Left ventricle myocardium superior (tissue), 1 donor: ENCODE results near the gene RBM47. TPM values are rescaled to one million over a fixed set of nuclear protein-coding genes. Genes with fewer than 3 reads are reported as not detected.
"Not testable (repeated sequence)": the region's sequence is repeated elsewhere in the genome, so short reads cannot be mapped to it uniquely, and the experiment has no call there.

Experiments used
- ATAC-seq: fragments of 200-7000 bp; cut with Tn5 transposase; one replicate; pipeline ENCODE4 v1.9.1; 2020; ENCODE audit warnings: mild to moderate bottlenecking, moderate library complexity
- DNase-seq: peaks from one replicate; pipeline ENCODE4 v3.0.0-alpha.2; 2020
- intact Hi-C: fragments of 100-400 bp; cut with micrococcal nuclease; formaldehyde crosslinking; loops from one replicate; pipeline ENCODE4 v1.11.0; 2022
- total RNA-seq: library from RNA; stranded (reverse); fragmentation: NEBNext Ultra II Directional; extraction: Animal tissue kit (Norgen Biotek cat#: 25700); gene quantifications from one replicate; pipeline ENCODE4 v1.2.1, GENCODE V29; 2021
- donor health status: DM: no; HTN: yes; CAD: no; lungs with severe emphysema.

Gene RBM47
- total RNA-seq, 1 donor from 2014 or later = 2.9 TPM

DNA sequence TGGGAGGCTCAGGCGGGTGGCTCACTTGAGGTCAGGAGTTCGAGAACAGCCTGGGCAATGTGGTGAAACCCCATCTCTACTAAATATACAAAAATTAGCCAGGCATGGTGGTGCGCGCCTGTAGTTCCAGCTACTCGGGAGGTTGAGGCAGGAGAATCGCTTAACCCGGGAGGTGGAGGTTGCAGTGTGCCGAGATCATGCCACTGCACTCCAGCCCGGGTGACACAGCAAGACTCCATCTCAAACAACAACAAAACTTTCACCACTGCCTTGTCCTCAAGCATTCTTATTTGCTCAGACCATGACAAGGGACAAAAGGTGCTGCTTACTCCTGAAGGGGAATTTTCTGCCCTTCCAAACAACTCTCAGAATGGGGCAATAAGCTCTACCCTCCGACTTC is 194.4 kb downstream of the RBM47 start:
- intact Hi-C loops, DNase-seq, ATAC-seq: not testable (repeated sequence)

DNA sequence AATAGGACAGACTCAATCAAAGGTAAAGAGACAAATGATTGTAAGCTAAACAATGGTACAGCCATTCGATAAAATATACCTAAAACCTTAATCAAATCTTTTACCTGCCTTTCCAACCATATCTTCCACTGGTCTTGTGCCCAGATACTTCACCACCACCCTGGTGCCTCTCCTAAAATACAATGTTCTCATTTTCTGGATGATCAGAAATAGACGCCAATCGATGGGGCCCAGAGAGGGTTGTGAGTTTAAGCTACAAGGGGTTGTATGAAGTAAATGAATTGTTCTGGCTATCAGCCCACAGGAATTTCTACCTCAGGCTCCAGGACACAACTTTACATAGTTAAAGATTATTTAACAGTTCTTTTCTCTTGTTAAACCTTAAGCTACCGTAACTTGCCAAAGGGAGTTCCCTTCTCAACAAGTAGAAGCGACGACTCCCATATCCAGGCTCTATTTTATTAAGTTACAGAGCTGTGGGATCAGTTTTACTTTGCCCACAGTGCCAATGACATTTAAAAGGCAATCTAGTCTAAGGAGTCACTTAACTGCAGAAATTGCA is 195.5 kb downstream of the RBM47 start:
- intact Hi-C loops = no loop called here

DNA sequence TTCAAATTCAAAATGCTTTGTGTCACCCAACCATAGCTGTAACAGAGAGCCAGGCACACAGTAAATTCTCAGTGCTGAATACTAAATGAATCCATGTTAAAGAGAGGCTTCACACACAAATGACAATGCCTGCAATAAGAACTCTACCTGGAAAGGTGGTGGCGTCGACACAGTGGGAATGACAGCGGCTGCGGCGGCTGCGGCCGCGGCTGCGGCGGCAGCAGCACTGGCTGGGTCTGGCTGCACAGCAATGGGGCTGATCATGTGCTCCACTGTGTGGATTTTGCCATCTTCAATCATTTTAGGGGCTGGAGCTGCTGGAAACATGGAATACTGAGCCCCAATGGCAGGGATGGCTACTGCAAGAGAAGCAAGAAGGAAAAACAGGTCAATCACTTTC is 197.2 kb downstream of the RBM47 start:
- no peak for DNase-seq
- intact Hi-C loops = no loop called here
- ATAC-seq = no peak

More for the DNA sequence above, 195.5 kb downstream of the RBM47 start:
- ATAC-seq (no peak), DNase-seq (no peak)

DNA sequence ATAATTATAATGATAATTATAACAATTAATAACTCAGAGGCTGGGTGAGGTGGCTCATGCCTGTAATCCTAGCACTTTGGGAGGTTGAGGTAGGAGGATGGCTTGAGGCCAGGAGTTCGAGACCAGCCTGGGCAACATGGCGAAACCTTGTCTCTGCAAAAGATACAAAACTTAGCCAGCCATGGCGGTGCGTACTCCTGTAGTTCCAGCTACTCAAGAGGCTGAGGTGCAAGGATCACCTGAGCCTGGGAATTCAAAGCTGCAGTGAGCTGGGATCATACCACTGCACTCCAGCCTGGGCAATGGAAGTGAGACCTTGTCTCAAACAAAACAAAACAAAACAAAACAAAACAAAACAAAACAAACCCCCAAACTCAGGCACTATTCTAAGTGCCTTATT is 201.8 kb downstream of the RBM47 start:
- ATAC-seq, intact Hi-C loops, DNase-seq: not testable (repeated sequence)

DNA sequence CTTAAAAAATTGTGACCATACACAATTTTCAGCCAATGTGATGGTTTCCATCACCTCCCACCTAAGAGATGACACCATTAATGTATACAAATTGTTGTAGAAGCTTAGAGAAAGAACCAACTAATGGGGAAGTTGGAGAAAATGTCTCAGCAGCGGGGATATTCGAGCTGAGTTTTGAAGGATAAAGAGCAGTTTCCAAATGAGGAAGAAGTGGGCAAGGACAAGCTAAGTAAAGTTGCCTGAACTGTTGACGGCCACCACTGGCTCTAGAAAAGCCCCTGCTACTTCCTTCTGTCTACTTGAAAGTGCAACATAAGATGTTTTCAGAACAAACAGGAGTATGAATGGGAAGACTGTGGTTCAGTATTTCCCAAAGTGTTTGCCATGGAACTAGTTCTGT is 202.5 kb downstream of the RBM47 start:
- ATAC-seq = no peak
- intact Hi-C loops = no loop called here
- DNase-seq = no peak

DNA sequence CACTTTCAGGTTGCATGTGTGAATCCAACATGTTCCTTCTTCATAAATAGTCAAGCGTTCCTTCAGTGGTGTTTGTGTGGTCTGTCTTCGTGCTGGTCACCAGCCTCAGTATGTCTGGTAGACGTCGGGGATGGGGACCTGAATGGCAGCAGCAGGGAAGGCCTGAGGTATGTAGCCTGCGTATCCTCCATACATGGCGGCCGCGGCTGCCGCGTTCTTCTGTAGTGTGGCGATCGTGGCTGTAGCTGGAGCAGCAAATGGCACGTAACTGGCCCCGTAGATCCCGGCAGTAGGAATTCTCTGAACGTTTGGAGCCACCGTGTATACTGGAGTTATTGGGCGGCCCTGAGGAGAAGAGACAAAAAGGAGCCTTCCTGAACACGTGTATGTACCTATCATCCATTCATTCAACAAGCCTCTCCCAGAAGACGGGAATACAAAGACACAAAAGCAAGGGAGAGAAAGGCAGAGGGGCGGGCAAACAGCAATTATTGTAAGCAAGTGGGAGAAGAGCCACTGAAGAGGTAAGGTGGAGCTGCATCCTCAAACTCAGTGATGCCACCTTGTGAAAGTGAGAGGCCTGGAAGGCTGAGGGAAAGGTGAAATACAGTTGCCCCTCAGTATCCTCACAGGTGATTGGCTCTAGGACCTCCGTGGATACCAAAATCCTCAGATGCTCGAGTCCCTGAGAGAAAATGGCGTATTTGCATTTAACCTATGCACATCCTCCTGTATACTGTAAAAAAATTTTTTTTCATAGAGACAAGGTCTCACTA is 203.7 kb downstream of the RBM47 start:
- DNase-seq (no peak), ATAC-seq (no peak)
- intact Hi-C loops = no loop called here

DNA sequence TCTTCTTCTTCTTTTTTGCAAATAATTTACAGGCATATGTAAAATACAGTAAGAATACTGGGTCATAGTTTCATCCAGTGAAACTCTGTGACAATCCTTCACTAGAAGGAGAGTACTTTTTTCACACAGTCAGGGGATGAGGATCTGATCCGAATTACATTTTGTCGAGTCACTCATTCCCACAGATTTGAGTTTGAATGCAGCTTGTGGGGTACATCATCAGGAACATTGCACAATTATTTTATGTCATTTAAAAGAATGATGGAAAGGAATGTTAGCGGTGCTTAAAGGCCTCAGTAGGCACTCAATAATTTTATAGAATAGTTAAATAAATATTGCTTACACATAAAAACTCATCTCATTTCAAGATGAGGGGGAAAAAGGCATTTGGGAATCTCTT is 205.9 kb downstream of the RBM47 start:
- no peak for ATAC-seq
- intact Hi-C loops = no loop called here

DNA sequence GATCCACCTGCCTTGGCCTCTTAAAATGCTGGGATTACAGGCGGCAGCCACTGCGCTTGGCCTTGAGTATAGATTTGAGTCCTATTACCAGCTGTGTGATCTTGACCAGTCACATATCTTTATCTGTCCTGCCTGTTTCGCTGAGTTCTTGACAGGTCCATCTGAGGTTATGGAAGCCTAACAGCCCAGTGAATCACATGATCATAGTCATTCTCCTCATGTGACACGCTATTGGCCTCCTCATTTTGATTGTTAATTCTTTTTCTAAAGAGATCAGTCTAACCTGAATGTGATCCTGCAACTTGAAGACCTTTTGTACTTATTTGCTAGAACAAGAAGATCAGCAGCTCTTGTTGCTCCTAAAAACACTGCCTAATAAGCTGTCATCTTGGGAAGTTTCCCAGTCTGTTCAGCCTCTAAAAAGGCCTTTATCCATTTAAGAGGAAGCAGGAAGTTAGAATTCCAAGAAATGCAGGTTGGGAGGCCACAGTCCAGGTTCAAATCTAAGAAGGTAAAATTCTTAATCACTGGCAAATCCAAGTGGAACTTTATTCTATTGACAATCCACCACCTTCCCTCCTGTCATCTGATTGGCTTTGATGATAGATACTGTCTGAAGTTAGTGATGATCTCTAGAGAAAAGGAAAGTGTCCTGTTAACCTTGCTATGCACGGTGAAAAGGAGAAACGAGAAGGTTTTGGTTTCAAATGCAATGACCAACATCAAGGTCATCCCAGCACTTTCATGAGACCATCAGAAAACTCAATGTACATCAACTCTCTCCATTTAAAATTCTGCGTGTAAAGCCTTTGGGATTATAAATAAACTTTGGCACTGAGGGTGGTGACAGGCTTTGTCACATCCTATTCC is 207.6 kb downstream of the RBM47 start:
- intact Hi-C loops = no loop called here
- DNase-seq = no peak
- ATAC-seq = no peak

More for the DNA sequence above, 205.9 kb downstream of the RBM47 start:
- no peak for DNase-seq

DNA sequence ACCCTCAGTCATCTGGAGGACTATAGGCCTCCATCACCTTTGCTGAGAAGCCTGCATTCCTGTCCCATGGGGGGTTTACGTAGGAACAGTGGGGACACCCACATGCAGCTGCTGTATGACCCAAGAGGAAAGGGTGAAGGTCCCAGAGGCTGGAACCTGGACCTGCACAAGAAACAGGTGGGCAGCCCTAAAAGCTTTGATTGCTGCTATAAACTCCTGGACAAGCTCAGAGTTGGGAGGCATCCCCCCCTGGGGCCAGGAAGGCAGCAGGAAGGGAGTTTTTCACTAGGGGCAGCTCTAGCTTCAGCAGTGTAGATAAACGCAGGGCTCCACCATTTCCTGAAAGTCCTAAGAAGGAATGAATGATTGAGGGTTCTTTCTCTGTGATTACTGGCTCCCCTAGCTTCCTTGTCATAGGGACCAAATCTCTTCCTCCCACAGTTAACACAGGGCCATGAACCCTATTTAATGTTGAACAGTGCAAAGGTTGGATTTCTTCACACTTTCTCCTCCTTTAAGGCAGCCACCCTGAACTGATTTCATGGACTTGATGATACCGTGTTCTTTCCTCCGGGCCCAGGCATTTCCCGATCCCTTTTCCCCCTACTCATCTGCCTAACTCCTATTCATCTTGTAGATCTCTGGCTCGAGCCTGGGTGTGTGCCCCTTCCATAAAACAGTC is 210.3 kb downstream of the RBM47 start:
- DNase-seq (no peak), ATAC-seq (no peak)
- intact Hi-C loops = no loop called here

DNA sequence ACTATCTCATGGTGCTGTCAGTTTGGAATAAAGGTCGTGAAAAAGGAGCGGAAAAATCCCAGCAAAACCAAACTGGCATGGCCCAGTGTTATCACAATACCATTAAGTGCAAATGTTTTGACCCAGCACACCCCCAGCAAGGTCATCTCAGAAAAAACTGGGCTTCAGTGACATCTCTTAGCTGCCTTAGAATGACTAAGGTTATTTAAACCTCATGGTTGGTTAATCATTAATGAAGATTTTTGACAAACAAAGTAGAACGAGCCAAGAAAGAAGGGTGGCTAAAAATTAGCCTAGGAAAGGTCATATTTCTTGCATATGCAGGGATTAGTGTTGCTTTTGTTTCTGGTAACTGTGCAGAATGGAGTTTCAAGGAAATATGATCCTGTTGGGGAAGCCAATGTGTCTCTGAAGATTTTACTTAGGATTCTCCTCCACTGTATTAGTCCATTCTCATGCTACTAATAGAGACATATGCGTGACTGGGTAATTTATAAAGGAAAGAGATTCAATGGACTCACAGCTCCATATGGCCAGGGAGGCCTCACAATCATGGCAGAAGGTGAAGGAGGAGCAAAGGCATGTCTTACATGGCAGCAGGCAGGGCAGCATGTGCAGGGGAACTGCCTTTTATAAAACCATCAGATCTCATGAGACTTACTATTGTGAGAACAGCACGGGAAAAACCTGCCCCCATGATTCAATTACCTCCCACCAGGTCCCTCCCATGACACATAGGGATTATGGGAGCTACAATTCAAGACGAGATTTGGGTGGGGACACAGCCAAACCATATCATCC is 211.0 kb downstream of the RBM47 start:
- ATAC-seq (no peak), DNase-seq (no peak)
- intact Hi-C loops = no loop called here

DNA sequence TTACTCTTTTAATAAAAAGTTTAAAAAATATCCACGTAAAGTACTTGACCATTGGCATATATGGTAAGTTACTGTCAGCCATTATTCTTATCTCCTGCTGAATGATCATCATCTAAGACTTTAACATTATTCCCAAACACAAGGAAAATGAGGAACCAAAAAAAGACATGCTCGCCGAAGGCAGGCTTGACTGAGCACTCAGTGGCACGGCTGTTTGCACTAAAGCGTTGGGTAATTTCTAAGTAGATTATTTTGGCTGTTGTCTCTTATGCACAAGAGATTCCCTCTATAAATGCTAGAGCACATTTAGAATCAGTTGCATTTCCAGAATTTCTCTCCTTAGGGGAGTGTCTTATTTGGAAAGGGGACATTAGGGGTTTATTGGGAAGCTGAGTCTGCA is 211.7 kb downstream of the RBM47 start:
- intact Hi-C loops = no loop called here
- DNase-seq = no peak
- no peak for ATAC-seq

DNA sequence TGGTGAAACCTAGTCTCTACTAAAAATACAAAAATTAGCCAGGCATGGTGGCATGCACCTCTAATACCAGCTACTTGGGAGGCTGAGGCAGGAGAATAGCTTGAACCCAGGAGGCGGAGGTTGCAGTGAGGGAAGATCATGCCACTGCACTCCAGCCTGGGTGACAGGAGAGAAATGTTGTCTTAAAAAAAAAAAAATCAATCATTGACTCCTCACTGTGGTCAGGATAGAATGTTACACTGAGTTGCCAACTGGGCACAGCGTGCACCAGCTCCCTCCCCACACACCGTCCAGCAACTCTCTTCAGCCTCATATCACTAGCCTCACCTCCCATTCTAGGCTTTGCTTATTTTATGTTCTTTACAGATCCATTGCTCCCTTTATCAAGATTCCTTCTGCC is 215.0 kb downstream of the RBM47 start:
- DNase-seq (no peak), ATAC-seq (no peak)
- intact Hi-C loops = no loop called here

DNA sequence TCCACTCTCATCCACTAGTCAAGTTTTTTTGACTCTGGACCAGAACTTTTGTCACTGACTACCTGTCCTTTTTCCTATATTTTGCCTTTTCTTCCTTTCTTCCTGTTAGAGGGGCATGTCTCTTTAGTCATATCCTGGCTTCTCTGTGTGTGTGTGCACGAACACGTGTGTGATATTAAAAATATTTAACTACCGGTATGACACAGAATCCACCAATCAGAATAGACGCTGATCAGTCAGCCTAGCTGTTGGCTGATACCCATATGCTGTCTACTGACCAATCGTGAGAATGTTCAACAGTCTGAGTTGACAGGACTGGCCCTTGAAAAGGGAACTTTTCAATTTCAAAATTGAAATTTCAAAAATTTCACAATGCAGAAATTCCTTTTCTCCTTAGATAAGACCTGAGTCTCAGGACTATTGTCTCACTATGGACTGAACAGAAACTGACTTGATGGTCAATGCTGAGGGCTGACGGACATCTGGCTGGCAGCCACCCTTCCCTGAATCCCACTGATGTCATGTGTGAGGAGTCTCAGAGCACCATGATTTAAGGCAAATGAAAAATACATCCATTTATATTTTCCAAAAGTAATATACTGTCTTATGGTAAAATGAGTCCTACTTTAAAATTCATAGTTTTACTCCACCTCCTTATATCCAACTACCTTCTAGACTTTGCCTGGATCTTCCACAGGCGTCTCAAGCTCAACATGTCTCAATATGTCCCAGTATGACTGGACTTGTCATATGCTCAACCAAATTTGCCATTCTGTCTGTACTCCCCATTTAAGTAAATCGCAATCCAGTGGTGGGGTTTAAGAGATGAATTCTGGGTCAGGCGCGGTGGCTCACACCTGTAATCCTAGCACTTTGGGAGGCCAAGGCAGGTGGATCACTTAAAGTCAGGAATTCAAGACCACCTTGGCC is 216.5 kb downstream of the RBM47 start:
- no peak for DNase-seq
- intact Hi-C loops = no loop called here
- no peak for ATAC-seq

DNA sequence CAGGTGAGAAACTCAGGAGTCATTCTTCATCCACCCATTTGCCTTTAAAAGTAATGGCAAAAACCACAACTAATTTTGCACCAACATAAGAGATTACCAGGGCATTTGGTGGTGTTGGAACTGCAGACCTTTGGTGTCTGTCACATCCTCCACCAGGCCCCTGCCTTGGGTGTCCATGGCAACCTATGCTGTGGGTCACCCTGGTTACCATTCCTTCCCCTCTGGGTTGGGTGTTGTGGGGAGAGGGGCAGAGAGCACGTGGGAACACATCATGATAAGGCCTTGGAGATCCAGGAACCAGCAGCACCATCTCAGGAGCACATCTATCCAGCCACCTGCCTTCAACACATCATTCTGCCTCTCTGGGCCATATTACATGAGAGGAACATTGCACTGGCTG is 217.3 kb downstream of the RBM47 start:
- DNase-seq (no peak), ATAC-seq (no peak)
- intact Hi-C loops = no loop called here

DNA sequence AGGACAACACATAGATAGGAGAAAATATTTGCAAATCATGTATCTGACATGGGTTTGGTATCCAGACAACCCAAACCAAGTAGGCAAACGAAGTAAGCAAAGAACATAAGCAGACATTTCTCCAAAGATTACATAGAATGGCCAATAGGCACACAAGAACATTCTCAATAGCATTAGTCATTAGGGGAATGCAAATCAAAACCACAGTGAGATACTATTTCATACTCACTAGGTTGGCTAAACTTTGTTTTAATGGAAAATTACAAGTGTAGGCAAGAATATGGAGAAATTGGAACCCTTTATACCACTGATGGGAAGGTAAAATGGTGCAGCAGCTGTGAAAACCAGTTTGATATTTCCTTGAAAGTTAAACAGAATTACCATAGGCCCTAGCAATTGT is 219.8 kb downstream of the RBM47 start:
- intact Hi-C loops = no loop called here
- DNase-seq (no peak), ATAC-seq (no peak)

DNA sequence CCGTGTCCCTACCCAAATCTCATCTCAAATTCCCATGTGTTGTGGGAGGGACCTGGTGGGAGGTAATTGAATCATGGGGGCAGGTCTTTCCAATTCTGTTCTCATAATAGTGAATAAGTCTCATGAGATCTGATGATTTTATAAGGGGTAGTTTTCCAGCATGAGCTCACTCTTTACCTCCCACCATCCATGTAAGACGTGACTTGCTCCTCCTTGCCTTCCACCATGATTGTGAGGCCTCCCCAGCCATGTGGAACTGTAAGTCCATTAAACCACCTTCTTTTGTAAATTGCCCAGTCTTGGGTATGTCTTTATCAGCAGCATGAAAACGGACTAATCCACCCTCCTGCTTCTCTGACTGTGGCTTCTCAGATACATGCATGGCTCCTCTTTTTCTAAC is 222.2 kb downstream of the RBM47 start:
- ATAC-seq, intact Hi-C loops, DNase-seq: not testable (repeated sequence)

DNA sequence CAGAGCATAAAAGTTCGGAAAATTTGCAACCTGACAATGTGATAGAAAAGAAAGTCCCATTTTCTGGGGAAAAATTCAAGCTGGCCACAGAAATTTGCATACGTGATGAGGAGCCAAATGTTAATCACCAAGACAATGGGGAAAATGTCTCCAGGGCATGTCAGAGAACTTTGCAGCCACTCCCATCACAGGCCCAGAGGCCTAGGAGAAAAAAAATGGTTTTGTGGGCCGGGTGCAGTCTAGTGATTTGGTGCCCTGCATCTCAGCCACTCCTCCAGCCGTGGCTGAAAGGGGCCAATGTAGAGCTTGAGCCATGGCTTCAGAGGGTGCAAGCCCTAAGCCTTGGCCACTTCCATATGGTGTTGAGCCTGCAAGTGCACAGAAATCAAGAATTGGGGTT is 223.3 kb downstream of the RBM47 start:
- ATAC-seq (no peak), DNase-seq (no peak)
- intact Hi-C loops = no loop called here

DNA sequence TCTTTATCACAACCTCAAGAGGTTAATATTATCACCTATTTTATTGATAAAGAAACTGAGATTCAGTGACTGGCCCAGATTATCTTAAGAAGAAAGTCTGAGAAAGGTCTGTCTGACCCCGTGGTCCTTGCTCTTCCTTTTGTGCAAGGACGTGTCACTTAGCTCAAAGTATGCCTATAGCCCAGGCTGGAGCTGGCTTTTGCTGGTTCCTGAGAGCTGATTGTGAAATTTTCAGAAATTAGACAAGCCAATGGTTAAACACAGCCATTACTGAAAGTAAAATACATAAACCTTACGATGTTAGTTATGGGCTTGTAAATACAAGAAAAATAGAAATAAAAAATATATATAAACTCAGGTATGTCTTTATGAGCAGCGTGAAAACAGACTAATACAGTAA is 224.5 kb downstream of the RBM47 start:
- DNase-seq = no peak
- intact Hi-C loops = no loop called here
- ATAC-seq = no peak
